Nephron (organoid): ENCODE data around the gene NKAIN2.

Experiments used
- H3K27ac Mint-ChIP-seq, 3 experiments: 2 replicates each; pipeline ENCODE4 v1.8.0; 2020; ENCODE audit warnings: mixed read lengths in 3 of 3, mild to moderate bottlenecking in 2 of 3, moderate library complexity in 1 of 3
- H3K27me3 Mint-ChIP-seq: 2 replicates; pipeline ENCODE4 v1.8.0; 2021; ENCODE audit warnings: low read depth, mild to moderate bottlenecking, moderate library complexity, mixed read lengths
- H3K36me3 Mint-ChIP-seq: 2 replicates; pipeline ENCODE4 v1.8.0; 2020; ENCODE audit warnings: low read depth, mixed read lengths
- H3K4me1 Mint-ChIP-seq: 2 replicates; pipeline ENCODE4 v1.8.0; 2020; ENCODE audit warnings: mixed read lengths
- H3K4me3 Mint-ChIP-seq, 3 experiments: 2 replicates each; pipeline ENCODE4 v1.8.0; 2020; ENCODE audit warnings: mild to moderate bottlenecking in 3 of 3, mixed read lengths in 3 of 3, moderate library complexity in 2 of 3
- H3K9me3 Mint-ChIP-seq: 2 replicates; pipeline ENCODE4 v1.8.0; 2020; ENCODE audit warnings: mixed read lengths
- TF ChIP-seq, protein P1 (sequence below), 3 experiments: fragments of 200-600 bp; sonication (generic); IDR thresholded peaks; one replicate each; pipeline ENCODE4 v1.5.0; 2021; ENCODE audit warnings: antibody characterized with exemption in 3 of 3; ENCODE audit not compliant: unreplicated experiment in 3 of 3

Gene NKAIN2

DNA sequence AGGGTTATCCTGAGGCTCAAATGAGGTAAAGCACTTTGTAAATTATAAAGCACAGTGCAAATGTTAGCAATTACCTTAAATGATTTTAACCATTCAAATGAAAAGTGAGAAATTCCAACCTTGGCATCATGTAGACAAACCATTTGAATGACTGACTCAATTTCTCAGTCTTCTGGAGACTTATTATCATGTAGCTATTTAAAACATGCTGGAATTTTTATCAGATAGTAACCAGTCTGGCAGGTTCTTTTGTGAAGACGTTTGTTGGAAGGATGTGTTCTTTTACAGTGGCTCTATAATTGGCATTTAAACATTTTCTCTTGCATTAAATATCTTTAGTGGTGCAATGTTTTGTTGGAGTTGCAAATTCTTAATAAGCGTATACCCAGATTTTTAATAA is 386.6 kb downstream of the NKAIN2 start:
- H3K4me1 Mint-ChIP-seq = no peaks in the 10 kb centered on the region
- TF ChIP-seq, protein P1, sequence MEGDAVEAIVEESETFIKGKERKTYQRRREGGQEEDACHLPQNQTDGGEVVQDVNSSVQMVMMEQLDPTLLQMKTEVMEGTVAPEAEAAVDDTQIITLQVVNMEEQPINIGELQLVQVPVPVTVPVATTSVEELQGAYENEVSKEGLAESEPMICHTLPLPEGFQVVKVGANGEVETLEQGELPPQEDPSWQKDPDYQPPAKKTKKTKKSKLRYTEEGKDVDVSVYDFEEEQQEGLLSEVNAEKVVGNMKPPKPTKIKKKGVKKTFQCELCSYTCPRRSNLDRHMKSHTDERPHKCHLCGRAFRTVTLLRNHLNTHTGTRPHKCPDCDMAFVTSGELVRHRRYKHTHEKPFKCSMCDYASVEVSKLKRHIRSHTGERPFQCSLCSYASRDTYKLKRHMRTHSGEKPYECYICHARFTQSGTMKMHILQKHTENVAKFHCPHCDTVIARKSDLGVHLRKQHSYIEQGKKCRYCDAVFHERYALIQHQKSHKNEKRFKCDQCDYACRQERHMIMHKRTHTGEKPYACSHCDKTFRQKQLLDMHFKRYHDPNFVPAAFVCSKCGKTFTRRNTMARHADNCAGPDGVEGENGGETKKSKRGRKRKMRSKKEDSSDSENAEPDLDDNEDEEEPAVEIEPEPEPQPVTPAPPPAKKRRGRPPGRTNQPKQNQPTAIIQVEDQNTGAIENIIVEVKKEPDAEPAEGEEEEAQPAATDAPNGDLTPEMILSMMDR (IDR thresholded peaks at IDR 0.05; ENCODE audit: unreplicated experiment in 3 of 3) = no peak
- no peak overlapping the region for H3K27ac Mint-ChIP-seq
- H3K27me3 Mint-ChIP-seq = no peaks in the 10 kb centered on the region
- no peak overlapping the region for H3K4me3 Mint-ChIP-seq
- no peaks in the 10 kb centered on the region for H3K9me3 Mint-ChIP-seq
- H3K36me3 Mint-ChIP-seq = no peaks in the 10 kb centered on the region

DNA sequence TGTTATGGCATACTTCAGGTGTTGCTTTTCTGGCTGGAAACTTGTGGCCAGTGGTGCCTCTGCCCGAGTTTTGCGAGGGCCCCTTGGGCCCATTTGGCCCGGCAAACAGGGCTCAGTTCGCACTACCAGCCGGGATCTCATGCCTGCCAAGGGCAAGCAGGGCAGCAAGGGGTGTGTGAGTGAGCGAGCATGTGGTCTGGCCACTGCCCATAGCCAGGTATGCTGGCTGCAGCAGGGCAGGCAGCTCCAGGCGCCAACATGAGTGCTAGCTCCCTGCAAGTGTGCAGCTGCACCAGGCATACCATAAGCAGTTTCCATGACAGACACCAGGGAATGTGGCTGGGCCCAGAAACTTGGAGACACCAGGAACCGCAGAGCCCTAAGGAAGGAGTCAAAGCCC is 389.5 kb downstream of the NKAIN2 start:
- Mint-ChIP-seq H3K9me3 (no peaks in the 10 kb centered on the region), H3K27ac (no peak overlapping the region), H3K27me3 (no peaks in the 10 kb centered on the region), H3K4me1 (no peaks in the 10 kb centered on the region), H3K4me3 (no peak overlapping the region), H3K36me3 (no peaks in the 10 kb centered on the region)
- TF ChIP-seq, protein P1 (IDR thresholded peaks at IDR 0.05; ENCODE audit: unreplicated experiment in 3 of 3) = no peak

GRCh38 chr6:124197148-124197547 is 393.5 kb downstream of the NKAIN2 start:
- no peaks in the 10 kb centered on the region for H3K36me3 Mint-ChIP-seq
- H3K4me3 Mint-ChIP-seq = no peak overlapping the region
- no peaks in the 10 kb centered on the region for H3K27me3 Mint-ChIP-seq
- TF ChIP-seq, protein P1 (IDR thresholded peaks at IDR 0.05; ENCODE audit: unreplicated experiment in 3 of 3) = no peak
- peaks cover 5% of the 10 kb centered on the region for H3K4me1 Mint-ChIP-seq
- no peak overlapping the region for H3K27ac Mint-ChIP-seq
- no peaks in the 10 kb centered on the region for H3K9me3 Mint-ChIP-seq

GRCh38 chr6:124199286-124199685 is 395.6 kb downstream of the NKAIN2 start:
- Mint-ChIP-seq H3K36me3 (no peaks in the 10 kb centered on the region), H3K27ac (no peak overlapping the region), H3K9me3 (no peaks in the 10 kb centered on the region), H3K4me3 (no peak overlapping the region), H3K27me3 (no peaks in the 10 kb centered on the region), H3K4me1 (peaks cover 5% of the 10 kb centered on the region)
- TF ChIP-seq, protein P1 (IDR thresholded peaks at IDR 0.05; ENCODE audit: unreplicated experiment in 3 of 3) = no peak

DNA sequence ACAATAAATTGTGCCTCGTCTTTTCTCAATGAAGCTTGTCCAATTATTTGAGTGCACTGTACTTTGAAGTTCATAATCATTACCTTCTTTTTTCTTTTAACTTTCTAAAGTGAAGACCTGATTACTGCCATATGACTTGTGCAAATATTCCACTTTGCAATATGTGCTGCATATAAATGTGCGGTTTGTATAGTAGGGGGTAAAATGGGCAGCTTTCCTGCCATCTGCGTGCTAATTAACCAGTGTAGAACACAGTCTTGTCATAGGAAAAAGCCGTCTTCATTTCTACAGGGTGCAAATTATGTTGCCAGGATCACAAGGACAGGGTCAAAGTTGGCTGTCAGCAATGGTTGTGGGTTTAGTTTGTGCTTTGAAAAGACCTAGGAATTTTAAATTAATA is 397.0 kb downstream of the NKAIN2 start:
- no peak overlapping the region for H3K4me3 Mint-ChIP-seq
- TF ChIP-seq, protein P1 (IDR thresholded peaks at IDR 0.05; ENCODE audit: unreplicated experiment in 3 of 3) = no peak
- H3K36me3 Mint-ChIP-seq = no peaks in the 10 kb centered on the region
- no peaks in the 10 kb centered on the region for H3K27me3 Mint-ChIP-seq
- H3K27ac Mint-ChIP-seq = no peak overlapping the region
- H3K4me1 Mint-ChIP-seq = peaks cover 5% of the 10 kb centered on the region
- H3K9me3 Mint-ChIP-seq = no peaks in the 10 kb centered on the region

DNA sequence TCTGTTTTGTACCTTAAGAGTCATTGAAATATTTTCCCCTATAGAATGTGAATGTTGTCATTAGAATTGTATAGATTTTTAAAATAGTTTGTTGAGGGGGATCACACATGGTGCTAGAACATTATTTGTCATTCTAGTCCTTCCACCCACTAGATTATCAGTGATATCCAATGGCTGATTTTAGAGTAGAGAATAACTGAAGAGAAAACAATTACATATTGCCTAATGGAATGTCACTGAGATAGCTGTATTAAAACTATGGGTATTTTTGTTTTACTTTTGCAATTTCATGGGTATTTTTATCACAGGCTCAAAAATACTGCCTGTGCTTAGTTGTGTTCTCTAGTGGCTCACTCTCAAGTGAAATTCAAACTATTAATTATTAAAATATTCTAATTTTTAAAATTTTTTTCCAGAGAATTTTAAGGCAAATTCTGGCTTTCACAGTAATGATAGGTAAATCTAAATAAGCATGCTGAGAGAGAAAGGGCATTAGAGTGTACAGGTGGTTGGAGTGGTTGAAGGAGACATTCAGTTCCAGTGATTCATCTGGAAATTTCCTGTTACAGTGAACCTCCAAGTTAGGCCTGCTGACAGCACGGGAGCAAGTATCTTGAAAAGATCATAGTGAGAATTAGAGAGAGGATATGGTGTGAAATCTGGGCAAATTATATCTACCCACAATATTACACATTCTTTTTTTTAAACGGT is 399.6 kb downstream of the NKAIN2 start:
- Mint-ChIP-seq H3K4me1 (peaks cover 5% of the 10 kb centered on the region), H3K4me3 (no peak overlapping the region), H3K27me3 (no peaks in the 10 kb centered on the region), H3K9me3 (no peaks in the 10 kb centered on the region), H3K27ac (no peak overlapping the region), H3K36me3 (no peaks in the 10 kb centered on the region)
- TF ChIP-seq, protein P1 (IDR thresholded peaks at IDR 0.05; ENCODE audit: unreplicated experiment in 3 of 3) = no peak
